Measurements from ENCODE around the gene BCKDK.

The BCKDK gene

DNA sequence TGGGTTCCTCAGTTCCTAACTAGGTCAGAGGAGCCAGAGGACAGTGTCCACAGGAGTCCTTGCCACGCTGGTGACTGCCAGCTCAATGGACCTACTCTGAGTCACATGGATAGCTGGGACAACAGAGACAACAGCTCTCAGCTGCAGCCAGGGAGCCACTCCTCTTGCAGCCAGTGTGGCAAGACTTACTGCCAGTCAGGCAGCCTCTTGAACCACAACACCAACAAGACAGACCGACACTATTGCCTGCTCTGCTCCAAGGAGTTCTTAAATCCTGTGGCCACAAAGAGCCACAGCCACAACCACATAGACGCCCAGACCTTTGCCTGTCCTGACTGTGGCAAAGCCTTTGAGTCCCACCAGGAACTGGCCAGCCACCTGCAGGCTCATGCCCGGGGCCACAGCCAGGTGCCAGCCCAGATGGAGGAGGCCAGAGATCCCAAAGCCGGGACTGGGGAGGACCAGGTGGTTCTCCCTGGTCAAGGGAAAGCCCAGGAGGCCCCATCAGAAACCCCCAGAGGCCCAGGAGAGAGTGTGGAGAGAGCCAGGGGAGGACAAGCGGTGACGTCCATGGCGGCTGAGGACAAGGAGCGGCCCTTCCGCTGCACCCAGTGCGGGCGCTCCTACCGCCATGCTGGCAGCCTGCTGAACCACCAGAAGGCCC lies 27.3 kb upstream of the BCKDK start:
- TF ChIP-seq, protein P1, sequence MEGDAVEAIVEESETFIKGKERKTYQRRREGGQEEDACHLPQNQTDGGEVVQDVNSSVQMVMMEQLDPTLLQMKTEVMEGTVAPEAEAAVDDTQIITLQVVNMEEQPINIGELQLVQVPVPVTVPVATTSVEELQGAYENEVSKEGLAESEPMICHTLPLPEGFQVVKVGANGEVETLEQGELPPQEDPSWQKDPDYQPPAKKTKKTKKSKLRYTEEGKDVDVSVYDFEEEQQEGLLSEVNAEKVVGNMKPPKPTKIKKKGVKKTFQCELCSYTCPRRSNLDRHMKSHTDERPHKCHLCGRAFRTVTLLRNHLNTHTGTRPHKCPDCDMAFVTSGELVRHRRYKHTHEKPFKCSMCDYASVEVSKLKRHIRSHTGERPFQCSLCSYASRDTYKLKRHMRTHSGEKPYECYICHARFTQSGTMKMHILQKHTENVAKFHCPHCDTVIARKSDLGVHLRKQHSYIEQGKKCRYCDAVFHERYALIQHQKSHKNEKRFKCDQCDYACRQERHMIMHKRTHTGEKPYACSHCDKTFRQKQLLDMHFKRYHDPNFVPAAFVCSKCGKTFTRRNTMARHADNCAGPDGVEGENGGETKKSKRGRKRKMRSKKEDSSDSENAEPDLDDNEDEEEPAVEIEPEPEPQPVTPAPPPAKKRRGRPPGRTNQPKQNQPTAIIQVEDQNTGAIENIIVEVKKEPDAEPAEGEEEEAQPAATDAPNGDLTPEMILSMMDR (IDR thresholded peaks at IDR 0.05; ENCODE audit: borderline replicate concordance, insufficient read depth, low read depth, low read length): no peak
- no peak overlapping the region for H3K4me3 ChIP-seq (ENCODE audit: low read depth, low read length)

DNA sequence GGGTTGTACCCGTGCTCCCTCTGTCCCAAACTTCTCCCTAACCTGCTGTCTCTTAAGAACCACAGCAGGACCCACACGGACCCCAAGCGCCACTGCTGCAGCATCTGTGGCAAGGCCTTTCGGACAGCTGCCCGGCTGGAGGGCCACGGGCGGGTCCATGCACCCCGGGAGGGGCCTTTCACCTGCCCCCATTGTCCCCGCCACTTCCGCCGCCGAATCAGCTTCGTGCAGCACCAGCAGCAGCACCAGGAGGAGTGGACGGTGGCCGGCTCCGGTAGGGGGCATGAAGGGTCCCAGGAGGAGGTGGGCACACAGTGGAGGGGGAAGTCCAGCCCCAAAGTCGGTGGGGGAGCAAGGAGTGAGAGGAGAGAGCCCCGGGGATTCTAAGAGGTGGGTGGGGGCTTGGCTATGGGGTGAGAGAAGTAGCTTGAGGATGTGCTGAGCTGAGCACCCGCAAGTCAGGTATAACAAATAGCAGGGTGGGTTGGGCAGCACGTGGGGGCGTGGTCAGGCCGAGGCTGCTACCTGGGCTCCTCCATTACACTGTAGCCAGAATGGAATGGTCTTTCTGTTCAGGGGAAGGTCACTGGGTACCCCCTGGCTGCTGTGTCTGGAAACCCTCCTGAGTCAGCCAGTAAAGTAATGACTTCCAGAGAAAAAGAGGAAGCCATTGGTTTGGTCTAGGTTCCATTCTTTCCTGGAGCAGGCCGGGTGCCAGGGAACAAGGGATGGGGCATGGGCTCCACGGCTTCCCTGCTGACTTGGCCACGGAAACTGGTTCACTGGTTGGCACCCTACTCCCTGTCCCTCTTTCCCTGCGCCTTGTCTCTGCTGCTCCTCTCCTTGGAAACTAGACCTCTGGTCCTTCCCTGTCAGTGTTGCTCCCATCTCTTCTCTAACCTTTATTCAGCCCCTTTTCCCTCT lies 26.5 kb upstream of the BCKDK start:
- H3K4me3 ChIP-seq (ENCODE audit: low read depth, low read length): no peak overlapping the region
- TF ChIP-seq, protein P1 (IDR thresholded peaks at IDR 0.05; ENCODE audit: borderline replicate concordance, insufficient read depth, low read depth, low read length): no peak

DNA sequence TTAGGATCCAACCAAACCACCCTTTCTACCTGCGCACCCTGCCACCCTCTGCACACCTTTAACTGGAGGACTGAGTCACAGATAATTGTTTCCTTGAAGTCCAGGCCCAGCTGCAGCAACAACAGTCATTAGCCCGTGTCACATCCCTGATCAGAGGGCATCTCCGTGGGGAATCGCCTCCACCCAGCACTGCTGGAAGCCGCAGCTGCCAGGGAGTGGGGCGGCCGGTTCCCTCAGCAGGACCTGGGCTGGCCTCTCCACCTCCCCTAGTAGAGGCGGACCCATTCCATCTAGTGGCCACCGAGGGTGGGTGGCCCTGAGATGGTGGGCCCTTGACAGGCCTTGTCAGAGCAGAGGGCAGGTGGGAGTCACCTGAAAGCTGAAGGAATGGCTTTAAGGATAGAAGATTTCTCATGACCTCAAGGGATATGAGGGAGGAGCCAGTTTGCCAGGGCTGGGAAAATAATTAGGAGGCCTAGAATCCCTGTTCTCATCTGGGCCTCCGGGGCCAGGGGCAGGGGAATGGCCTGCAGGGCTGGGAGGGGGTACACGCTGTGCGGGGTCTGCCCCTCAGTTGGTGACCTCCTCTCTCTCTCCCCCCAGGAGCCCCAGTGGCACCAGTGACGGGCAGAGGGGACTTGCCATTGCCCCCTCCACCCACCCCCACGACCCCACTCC lies 25.7 kb upstream of the BCKDK start:
- TF ChIP-seq, protein P1 (IDR thresholded peaks at IDR 0.05; ENCODE audit: borderline replicate concordance, insufficient read depth, low read depth, low read length): no peak
- H3K4me3 ChIP-seq (ENCODE audit: low read depth, low read length): no peak overlapping the region

DNA sequence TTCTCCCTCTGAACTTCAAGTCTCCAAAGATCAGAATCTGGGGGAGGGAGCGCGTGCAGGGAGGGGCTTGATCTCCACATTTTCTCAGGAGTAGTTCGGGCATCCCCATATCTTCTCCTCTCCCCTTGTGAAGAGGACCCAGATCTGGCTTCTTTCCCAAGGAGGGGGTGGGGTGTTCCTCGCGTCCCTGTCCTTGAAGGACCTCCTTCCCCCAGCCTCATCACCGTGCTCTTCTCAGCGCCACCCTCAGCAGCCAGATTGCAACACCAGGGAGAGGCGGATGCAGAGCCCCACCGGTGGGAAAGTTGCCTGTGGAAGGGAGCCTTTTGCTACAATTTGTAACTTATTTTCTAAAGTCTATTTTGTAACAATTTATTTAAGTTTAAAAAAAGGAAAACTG lies 25.1 kb upstream of the BCKDK start:
- TF ChIP-seq, protein P1 (IDR thresholded peaks at IDR 0.05; ENCODE audit: borderline replicate concordance, insufficient read depth, low read depth, low read length): no peak
- H3K4me3 ChIP-seq (ENCODE audit: low read depth, low read length): no peak overlapping the region

DNA sequence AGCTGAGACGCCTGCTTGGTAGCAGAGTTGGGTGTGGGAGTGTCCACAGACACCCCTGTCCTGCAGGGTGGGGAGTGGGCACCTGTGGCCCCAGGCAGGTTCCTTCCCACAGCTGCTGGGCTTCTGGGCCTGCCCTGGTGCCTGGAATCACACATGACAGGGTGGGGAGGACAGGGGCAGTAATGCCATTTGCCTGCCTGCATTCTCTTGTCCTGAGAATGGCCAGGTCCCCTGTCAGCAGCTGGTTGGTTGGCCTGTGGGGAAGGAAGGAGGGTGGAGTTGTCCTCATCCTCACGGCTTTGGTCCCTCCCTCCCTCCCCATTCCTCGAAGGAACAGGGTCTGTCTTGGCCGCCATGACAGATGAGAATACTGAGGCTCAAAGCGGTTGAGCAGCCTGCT lies 24.6 kb upstream of the BCKDK start:
- H3K4me3 ChIP-seq (ENCODE audit: low read depth, low read length): no peak overlapping the region
- TF ChIP-seq, protein P1 (IDR thresholded peaks at IDR 0.05; ENCODE audit: borderline replicate concordance, insufficient read depth, low read depth, low read length): no peak

DNA sequence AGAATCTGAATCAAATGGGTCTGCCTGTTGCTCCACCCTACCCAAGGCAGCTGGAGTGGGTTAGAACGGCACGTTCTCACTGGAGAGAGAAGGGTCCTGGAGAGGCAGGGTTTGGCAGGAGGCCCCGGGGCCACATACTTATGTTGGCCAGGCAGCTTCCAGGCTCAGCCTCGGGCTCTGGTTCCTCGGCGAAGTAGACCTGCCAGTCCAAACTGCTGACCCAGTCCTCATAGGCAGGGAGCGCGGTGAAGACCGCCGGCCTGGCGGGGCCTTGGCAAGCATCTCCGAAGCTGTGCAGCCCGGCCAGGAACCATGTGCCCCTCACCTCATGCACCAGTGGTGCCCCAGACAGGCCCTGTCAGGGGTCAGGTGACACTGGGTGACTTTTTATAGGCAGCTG lies 24.2 kb upstream of the BCKDK start:
- H3K4me3 ChIP-seq (ENCODE audit: low read depth, low read length): no peak overlapping the region
- TF ChIP-seq, protein P1 (IDR thresholded peaks at IDR 0.05; ENCODE audit: borderline replicate concordance, insufficient read depth, low read depth, low read length): no peak

Measured in GM12875 (cell line).